OCI-LY3 (cell line): ENCODE results near the gene ENTREP1.

Experiments used
- EZH2phosphoT487 ChIP-seq: fragments of 200-600 bp; shearing (Covaris generic); IDR thresholded peaks from 2 replicates; pipeline ENCODE4 v1.6.1; 2018; ENCODE audit warnings: antibody characterized with exemption, mixed run types, low read depth
- TF ChIP-seq, protein P1 (sequence below): fragments of 200-600, 300-600 bp; sonication (generic); IDR thresholded peaks from 2 replicates; pipeline ENCODE4 v1.5.1; 2014; ENCODE audit warnings: antibody characterized with exemption, low read length, low read depth

DNA sequence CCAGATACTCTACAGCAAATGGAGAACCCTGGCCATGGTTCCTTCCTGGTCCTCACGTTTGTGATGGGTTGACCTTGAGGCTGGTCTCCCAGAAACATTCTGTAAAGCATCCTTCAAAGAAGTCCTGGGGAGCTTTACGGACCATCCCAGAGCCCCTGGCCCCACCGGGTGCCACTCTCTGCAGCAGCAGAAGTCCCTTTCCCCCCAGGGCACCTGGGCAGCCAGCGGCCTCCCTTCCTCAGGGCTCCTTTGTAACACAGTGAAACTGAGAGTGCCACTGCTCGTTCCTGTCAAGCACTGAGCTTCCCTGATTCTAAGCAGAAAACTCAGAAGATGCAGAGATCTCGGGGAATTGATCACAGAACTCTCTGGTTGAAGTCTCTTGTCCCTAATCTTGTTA lies 104.3 kb downstream of the ENTREP1 start:
- TF ChIP-seq, protein P1, sequence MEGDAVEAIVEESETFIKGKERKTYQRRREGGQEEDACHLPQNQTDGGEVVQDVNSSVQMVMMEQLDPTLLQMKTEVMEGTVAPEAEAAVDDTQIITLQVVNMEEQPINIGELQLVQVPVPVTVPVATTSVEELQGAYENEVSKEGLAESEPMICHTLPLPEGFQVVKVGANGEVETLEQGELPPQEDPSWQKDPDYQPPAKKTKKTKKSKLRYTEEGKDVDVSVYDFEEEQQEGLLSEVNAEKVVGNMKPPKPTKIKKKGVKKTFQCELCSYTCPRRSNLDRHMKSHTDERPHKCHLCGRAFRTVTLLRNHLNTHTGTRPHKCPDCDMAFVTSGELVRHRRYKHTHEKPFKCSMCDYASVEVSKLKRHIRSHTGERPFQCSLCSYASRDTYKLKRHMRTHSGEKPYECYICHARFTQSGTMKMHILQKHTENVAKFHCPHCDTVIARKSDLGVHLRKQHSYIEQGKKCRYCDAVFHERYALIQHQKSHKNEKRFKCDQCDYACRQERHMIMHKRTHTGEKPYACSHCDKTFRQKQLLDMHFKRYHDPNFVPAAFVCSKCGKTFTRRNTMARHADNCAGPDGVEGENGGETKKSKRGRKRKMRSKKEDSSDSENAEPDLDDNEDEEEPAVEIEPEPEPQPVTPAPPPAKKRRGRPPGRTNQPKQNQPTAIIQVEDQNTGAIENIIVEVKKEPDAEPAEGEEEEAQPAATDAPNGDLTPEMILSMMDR = no peak
- TF ChIP-seq EZH2phosphoT487 = no peak
